Stomach (tissue), 9 donors: ENCODE measurements around the gene AGPS. TPM values are rescaled to one million over a fixed set of nuclear protein-coding genes. Genes with fewer than 3 reads are reported as not detected.
A peak's percentile ranks its signal among the peaks of the same experiment; 100 is the strongest.
"Not testable (repeated sequence)": the region's sequence is repeated elsewhere in the genome, so short reads cannot be mapped to it uniquely, and the experiment has no call there.

Source experiments
- DNase-seq, 2 donors: peaks; one replicate each; pipeline versions ENCODE4 v3.0.0 to v3.0.0-alpha.2; 2013 to 2019
- H3K27ac ChIP-seq, 5 donors: fragments of 200-600 bp in 4 of 5; sonication (generic) in 4 of 5; one replicate each; pipeline ENCODE4 v1.5.1; 2013 to 2019; ENCODE audit warnings: mild to moderate bottlenecking in 1 of 5, moderate library complexity in 1 of 5
- H3K27me3 ChIP-seq, 3 donors: fragments of 200-600 bp; sonication (generic); one replicate each; pipeline ENCODE4 v1.5.1; 2017 to 2019; ENCODE audit warnings: mixed run types in 1 of 3
- H3K36me3 ChIP-seq, 4 donors: fragments of 200-600 bp; sonication (generic); 1 replicate in 3 of 4; 2 replicates in 1 of 4; pipeline ENCODE4 v1.5.1; 2016 to 2019
- H3K4me1 ChIP-seq, 4 donors: fragments of 200-600 bp; sonication (generic); one replicate each; pipeline ENCODE4 v1.5.1; 2016 to 2019
- H3K4me3 ChIP-seq, 4 donors: fragments of 200-600 bp; sonication (generic) in 3 of 4; one replicate each; pipeline ENCODE4 v1.5.1; 2016 to 2019; ENCODE audit warnings: mild to moderate bottlenecking in 1 of 4
- H3K9me3 ChIP-seq, 4 donors: fragments of 200-600 bp; sonication (generic); one replicate each; pipeline ENCODE4 v1.5.1; 2016 to 2019
- CTCF ChIP-seq, 7 experiments: fragments of 450-650 bp in 4 of 7; fragments of 200-600 bp in 3 of 7; sonication (generic) in 3 of 7; IDR thresholded peaks; one replicate each; pipeline ENCODE4 v1.5.1; 2016 to 2019; ENCODE audit warnings: antibody characterized with exemption in 7 of 7, control low read depth in 2 of 7, mild to moderate bottlenecking in 1 of 7
- EP300 ChIP-seq: sonication (generic); formaldehyde crosslinking; IDR thresholded peaks from one replicate; pipeline ENCODE4 v1.6.1; 2017; ENCODE audit warnings: antibody characterized with exemption
- POLR2A ChIP-seq, 4 donors: fragments of 450-650 bp; IDR thresholded peaks; one replicate each; pipeline ENCODE4 v1.6.1; 2016; ENCODE audit warnings: antibody characterized with exemption in 4 of 4, control low read depth in 2 of 4, mild to moderate bottlenecking in 1 of 4, moderate library complexity in 1 of 4
- POLR2AphosphoS5 ChIP-seq, 3 donors: sonication (generic); formaldehyde crosslinking; IDR thresholded peaks; one replicate each; pipeline ENCODE4 v1.6.1; 2016; ENCODE audit warnings: antibody characterized with exemption in 3 of 3
- WGBS, 5 donors: extraction: QIAGEN DNeasy Blood & Tissue Kit in 3 of 5; methylation state at CpG; one replicate each; pipeline versions ENCODE4 v1.1.5 to v1.1.7; 2013 to 2018; 5-methylcytosine and 5-hydroxymethylcytosine counted together
- intact Hi-C: fragments of 100-400 bp; cut with DNase I; formaldehyde crosslinking; loops from one replicate; pipeline ENCODE4 v1.15.1; 2023; ENCODE audit warnings: low total_unique reads
- polyA plus RNA-seq, 3 donors: library from polyadenylated mRNA; stranded (reverse); fragments of 200-250 nt; gene quantifications; one replicate each; pipeline ENCODE4 v1.2.3, GENCODE V29; 2013
- total RNA-seq, 5 donors: library from RNA; depleted of rRNA; stranded (reverse); fragments of >200 nt; gene quantifications; one replicate each; pipeline versions ENCODE4 v1.1.0 to v1.2.3, GENCODE V29; 2014 to 2016
- donor health status: healthy with polysubstance abuse.
- donor health status: Bipolar disorder and iron deficiency.
- donor health status: healthy.

Gene AGPS
- total and polyA plus RNA-seq, 8 donors = 4.2 to 163 (median 26.4) TPM

- Histone ChIP-seq H3K4me1 (peaks cover 3 to 15% (median 11%) of the 10 kb centered on the region in 4 donors), H3K4me3 (no peak overlapping the region), H3K36me3 (no peaks in the 10 kb centered on the region), H3K27me3 (no peaks in the 10 kb centered on the region), H3K27ac (no peak overlapping the region), H3K9me3 (no peaks in the 10 kb centered on the region)
- intact Hi-C loops = no loop called here
- TF ChIP-seq POLR2A (IDR thresholded peaks at IDR 0.05) (no peak), CTCF (IDR thresholded peaks at IDR 0.05) (no peak), EP300 (no peak), POLR2AphosphoS5 (IDR thresholded peaks at IDR 0.05) (no peak)
- DNase-seq = no peak
These were observed 156.1 kb downstream of the AGPS start for GRCh38 chr2:177548636-177549035.

- Histone ChIP-seq H3K4me1 (peaks cover 3 to 13% (median 12%) of the 10 kb centered on the region in 4 donors), H3K36me3 (no peaks in the 10 kb centered on the region), H3K27me3 (no peaks in the 10 kb centered on the region), H3K27ac (no peak overlapping the region), H3K4me3 (no peak overlapping the region), H3K9me3 (no peaks in the 10 kb centered on the region)
- TF ChIP-seq CTCF (IDR thresholded peaks at IDR 0.05) = no peak
- no peak for TF ChIP-seq POLR2A (IDR thresholded peaks at IDR 0.05)
- no peak for TF ChIP-seq EP300
- TF ChIP-seq POLR2AphosphoS5 (IDR thresholded peaks at IDR 0.05) = no peak
- no peak for DNase-seq
- intact Hi-C loops = no loop called here
These were observed 156.6 kb downstream of the AGPS start for GRCh38 chr2:177549171-177549570.

GRCh38 chr2:177550264-177551200 is 158.0 kb downstream of the AGPS start:
- WGBS, 5 donors = 68 to 76% (median 73%) methylated on average over 5 of the region's 5 CpGs
- DNase-seq = no peak
- no peaks in the 10 kb centered on the region for H3K9me3 ChIP-seq
- H3K27me3 ChIP-seq = no peaks in the 10 kb centered on the region
- H3K36me3 ChIP-seq = no peaks in the 10 kb centered on the region
- no peak overlapping the region for H3K4me3 ChIP-seq
- intact Hi-C loops = loop anchor here (10.0 kb wide), 1 partner anchor 74 kb away; no protein-coding TSS in a partner anchor
- no peak overlapping the region for H3K27ac ChIP-seq
- peaks cover 3 to 13% (median 12%) of the 10 kb centered on the region in 4 donors for H3K4me1 ChIP-seq
- TF ChIP-seq EP300 = no peak
- no peak for TF ChIP-seq CTCF (IDR thresholded peaks at IDR 0.05)
- TF ChIP-seq POLR2A (IDR thresholded peaks at IDR 0.05) = no peak
- no peak for TF ChIP-seq POLR2AphosphoS5 (IDR thresholded peaks at IDR 0.05)

- not testable (repeated sequence) for H3K36me3 ChIP-seq, H3K27ac ChIP-seq, DNase-seq, H3K9me3 ChIP-seq, H3K4me3 ChIP-seq, H3K27me3 ChIP-seq
- WGBS, 5 donors = 89 to 95% (median 91%) methylated on average over 4 of the region's 4 CpGs
- intact Hi-C loops = loop anchor here (10.0 kb wide), 1 partner anchor 73 kb away; no protein-coding TSS in a partner anchor
- H3K4me1 ChIP-seq = peaks cover 3 to 13% (median 12%) of the 10 kb centered on the region in 4 donors
These were observed 158.8 kb downstream of the AGPS start for GRCh38 chr2:177551360-177551759.

- intact Hi-C loops = loop anchor here (10.0 kb wide), 1 partner anchor 73 kb away; no protein-coding TSS in a partner anchor
- Histone ChIP-seq H3K27me3 (no peaks in the 10 kb centered on the region), H3K27ac (peak overlapping the region; percentile 93 to 99 (median 95)), H3K4me3 (peak overlapping the region; percentile 59 to 76 (median 69)), H3K4me1 (peaks cover 3 to 13% (median 12%) of the 10 kb centered on the region in 4 donors), H3K9me3 (no peaks in the 10 kb centered on the region), H3K36me3 (no peaks in the 10 kb centered on the region)
- WGBS, 5 donors = 18 to 44% (median 32%) methylated on average over 13 of the region's 13 CpGs
- TF ChIP-seq CTCF (IDR thresholded peaks at IDR 0.05) (no peak), POLR2AphosphoS5 (IDR thresholded peaks at IDR 0.05) (no peak), POLR2A (IDR thresholded peaks at IDR 0.05) (no peak)
- peak; percentile 65 to 89 for DNase-seq
These were observed 159.4 kb downstream of the AGPS start for GRCh38 chr2:177551989-177552421.
